ENCODE results near the gene PPP3R1.
A peak's percentile ranks its signal among the peaks of the same experiment; 100 is the strongest.

- TF ChIP-seq CTCF (IDR thresholded peaks at IDR 0.05) (peak in 5 of 6 experiments; percentile 43 to 80 (median 60)), POLR2A (IDR thresholded peaks at IDR 0.05) (no peak)
Measured at GRCh38 chr2:68196120-68196716, 56.1 kb downstream of the PPP3R1 start.

All from esophagus squamous epithelium (tissue), 4 donors.